ENCODE results near the gene PHF2.

The PHF2 gene

DNA sequence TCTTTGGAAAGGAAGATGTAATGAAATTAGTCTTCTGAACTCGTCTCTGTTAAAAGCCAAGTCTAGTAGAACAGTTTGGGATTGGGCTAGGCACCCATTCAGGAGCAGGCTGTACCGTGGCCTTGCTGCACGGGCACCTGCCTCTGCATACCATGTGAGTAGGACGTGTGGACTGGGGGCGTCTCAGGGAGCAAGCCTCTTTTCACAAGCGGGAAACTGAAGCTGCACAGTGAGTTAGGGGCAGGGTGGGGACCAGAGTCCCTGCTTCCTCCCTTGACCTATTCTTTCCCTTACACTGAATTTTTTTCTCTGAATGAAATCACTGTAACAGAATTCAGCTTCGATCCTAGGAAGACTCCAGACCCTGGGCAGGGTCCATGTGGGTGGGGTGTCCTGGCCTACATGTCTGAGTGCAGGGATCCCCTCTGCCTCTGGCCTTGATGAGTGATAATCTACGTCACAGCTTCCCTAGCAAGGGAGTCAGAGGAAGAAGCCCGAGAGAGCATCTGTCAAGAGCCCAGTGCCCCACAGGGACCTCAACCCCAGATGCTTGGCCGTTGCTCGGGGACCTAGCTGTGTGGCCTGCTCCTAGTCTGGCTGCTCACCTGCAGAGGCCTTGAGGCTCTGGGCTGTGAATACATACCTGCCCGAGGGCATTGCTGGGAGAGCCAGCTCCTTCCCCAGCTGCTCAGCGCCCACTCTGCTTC lies 15.1 kb downstream of the PHF2 start:
- TF ChIP-seq, protein P1, sequence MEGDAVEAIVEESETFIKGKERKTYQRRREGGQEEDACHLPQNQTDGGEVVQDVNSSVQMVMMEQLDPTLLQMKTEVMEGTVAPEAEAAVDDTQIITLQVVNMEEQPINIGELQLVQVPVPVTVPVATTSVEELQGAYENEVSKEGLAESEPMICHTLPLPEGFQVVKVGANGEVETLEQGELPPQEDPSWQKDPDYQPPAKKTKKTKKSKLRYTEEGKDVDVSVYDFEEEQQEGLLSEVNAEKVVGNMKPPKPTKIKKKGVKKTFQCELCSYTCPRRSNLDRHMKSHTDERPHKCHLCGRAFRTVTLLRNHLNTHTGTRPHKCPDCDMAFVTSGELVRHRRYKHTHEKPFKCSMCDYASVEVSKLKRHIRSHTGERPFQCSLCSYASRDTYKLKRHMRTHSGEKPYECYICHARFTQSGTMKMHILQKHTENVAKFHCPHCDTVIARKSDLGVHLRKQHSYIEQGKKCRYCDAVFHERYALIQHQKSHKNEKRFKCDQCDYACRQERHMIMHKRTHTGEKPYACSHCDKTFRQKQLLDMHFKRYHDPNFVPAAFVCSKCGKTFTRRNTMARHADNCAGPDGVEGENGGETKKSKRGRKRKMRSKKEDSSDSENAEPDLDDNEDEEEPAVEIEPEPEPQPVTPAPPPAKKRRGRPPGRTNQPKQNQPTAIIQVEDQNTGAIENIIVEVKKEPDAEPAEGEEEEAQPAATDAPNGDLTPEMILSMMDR (IDR thresholded peaks at IDR 0.05; ENCODE audit: low read depth, low read length), result no peak
- H3K4me3 ChIP-seq (ENCODE audit: low read depth, low read length), result no peak overlapping the region

DNA sequence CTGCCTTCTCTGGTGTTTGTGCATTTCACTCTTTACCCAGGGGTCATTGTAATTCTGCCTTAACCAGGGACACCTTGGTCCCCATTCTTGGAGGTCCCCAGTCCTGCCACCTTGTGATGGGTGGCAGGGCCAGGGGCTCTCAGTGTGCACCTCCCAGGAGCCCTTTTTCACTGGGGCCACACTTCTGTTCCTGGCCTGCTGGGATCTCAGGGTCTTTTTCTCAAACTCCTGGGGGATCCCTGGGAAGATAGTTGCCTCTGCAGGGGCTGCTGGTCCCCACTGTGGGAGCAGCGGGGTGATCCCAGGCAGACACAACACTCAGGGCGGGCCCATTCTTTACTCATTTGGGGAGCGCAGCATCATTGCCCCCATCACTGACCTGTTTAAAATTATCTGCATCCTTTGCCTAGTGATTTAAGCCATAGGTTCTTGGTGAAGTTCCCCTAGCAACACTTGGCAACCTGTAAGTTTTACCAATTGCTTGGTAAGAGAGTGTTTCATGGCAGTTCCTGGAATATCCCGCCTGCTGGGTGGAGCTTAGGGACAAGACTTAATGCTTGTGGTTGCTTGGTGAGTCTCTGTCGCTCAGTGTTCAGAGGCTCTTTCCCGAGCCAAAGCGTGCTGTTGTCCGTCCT lies 15.7 kb downstream of the PHF2 start:
- H3K4me3 ChIP-seq (ENCODE audit: low read depth, low read length), result no peak overlapping the region
- TF ChIP-seq, protein P1 (IDR thresholded peaks at IDR 0.05; ENCODE audit: low read depth, low read length), result no peak

DNA sequence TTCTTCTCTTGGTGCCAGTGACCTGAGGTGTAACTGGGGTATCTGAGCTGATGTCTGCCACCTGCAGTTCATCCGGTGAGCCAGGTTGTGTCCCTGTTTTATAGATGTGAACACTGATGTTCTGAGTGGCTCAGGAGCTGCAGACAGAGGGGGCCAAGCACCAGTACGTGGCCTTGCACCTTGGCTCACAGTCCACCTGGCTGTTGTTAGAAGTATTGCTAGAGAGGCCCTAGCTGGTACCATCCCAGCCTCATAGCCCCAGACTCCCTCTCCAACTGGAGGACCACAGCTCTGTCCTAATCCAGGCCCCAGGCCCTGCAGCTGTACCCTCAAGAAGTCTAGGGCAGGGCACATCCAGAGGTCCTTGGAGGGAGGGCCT lies 16.2 kb downstream of the PHF2 start:
- no peak overlapping the region for H3K4me3 ChIP-seq (ENCODE audit: low read depth, low read length)

DNA sequence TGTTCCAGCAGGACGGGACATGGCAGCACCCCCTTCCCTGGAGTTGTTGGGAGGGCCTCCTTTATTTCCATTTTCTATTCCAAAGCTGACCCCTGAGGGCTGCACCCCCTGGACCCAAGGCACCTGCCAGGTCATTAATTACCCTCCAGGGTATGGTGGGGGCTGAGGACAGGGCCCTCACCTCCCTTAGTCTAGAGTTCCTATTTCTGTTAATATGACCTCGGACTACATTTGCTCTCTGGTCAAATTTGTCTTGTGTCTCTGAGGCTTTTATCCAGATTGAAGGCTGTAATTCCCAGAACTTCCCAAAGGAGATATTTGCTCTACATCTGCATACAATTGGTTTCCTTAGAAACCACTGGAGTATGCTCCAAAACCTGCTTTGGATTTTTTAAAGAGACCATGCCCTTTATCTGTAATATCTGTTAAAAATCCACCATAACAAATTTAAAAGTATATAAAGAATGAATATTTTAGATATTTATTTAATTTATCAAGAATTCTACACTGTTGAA lies 16.8 kb downstream of the PHF2 start:
- TF ChIP-seq, protein P1 (IDR thresholded peaks at IDR 0.05; ENCODE audit: low read depth, low read length), result no peak
- H3K4me3 ChIP-seq (ENCODE audit: low read depth, low read length), result no peak overlapping the region

More for the DNA sequence above, 16.2 kb downstream of the PHF2 start:
- TF ChIP-seq, protein P1 (IDR thresholded peaks at IDR 0.05; ENCODE audit: low read depth, low read length), result no peak

DNA sequence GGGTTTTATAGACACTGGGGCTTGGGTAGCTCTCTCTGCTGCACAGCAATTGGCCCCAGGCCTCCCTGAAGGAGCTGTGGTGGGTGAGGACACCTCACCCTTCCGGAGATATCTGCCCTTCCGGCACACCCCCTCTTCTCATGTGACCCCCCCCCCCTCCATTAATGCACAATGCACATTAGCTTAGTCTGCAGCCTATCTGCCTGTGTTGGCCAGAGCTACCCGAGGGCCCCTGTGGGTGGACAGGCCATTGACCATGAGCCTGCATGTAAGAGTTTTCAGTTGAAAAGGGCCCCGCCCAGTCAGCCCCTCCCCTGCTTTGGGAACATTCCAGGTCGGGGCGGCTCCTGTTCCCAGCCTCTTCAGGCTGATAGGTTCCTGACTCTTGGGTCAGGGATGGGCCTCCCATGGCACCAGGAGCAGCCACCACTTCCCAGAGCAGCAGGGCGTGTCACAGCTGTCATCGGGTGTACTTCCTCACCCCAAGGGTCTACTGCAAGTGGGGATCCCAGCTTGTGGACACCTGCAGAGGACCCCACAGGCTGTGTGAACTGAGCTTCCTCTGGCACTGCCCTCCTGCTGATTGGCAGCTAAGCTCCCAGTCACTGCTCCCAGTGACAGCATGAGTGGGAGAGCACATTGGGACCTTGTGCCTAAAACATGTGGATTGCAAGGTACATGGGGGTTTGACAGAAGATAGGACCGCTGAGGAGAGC lies 17.8 kb downstream of the PHF2 start:
- TF ChIP-seq, protein P1 (IDR thresholded peaks at IDR 0.05; ENCODE audit: low read depth, low read length), result no peak
- H3K4me3 ChIP-seq (ENCODE audit: low read depth, low read length), result no peak overlapping the region

DNA sequence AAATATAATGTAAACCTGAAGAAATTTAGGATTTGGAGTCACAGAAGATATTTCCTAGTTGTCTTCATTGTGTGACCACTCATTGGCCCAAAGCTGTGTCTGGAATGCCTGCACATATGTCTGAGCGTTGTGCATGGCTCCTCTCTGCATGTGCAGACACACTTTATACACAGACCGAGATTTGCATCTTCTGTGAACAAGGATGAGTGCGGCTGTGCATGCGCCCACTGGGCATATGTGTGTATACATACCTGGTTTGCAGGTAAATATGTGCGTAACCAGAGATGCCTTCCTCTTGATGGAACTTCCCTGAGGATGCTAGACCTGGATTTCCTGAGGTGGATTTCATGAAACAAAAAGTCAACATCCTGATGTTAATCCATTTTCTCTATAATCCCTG lies 19.1 kb downstream of the PHF2 start:
- TF ChIP-seq, protein P1 (IDR thresholded peaks at IDR 0.05; ENCODE audit: low read depth, low read length), result no peak

More for the DNA sequence above, 19.1 kb downstream of the PHF2 start:
- no peak overlapping the region for H3K4me3 ChIP-seq (ENCODE audit: low read depth, low read length)
